GM21717 (cell line): ENCODE data around the gene UTP20.

ENCODE experiments used
- ATAC-seq: cut with Tn5 transposase; IDR thresholded peaks from one replicate; pipeline ENCODE4 v1.9.1; 2021; ENCODE audit warnings: mild to moderate bottlenecking, moderate library complexity; ENCODE audit not compliant: unreplicated experiment

UTP20 gene

GRCh38 chr12:101280006-101280505, at the start of gene UTP20:
Gene UTP20 (plus strand): TSS chr12:101280105. CDS start chr12:101280283, 178 bp downstream.
- ATAC-seq: peak; percentile 99

GRCh38 chr12:101230547-101230946, 49.4 kb upstream of the UTP20 start:
- ATAC-seq: no peak

GRCh38 chr12:101231636-101232035, 48.3 kb upstream of the UTP20 start:
- no peak for ATAC-seq

GRCh38 chr12:101235686-101236085, 44.2 kb upstream of the UTP20 start:
- ATAC-seq: no peak

- ATAC-seq: no peak
These were observed 41.6 kb upstream of the UTP20 start for GRCh38 chr12:101238306-101238705.

- ATAC-seq: no peak
These were observed 41.0 kb upstream of the UTP20 start for GRCh38 chr12:101238800-101239329.

GRCh38 chr12:101243074-101243473, 36.8 kb upstream of the UTP20 start:
- ATAC-seq: no peak

- no peak for ATAC-seq
These were observed 36.3 kb upstream of the UTP20 start for GRCh38 chr12:101243616-101244015.

GRCh38 chr12:101256266-101256665, 23.6 kb upstream of the UTP20 start:
- ATAC-seq: no peak

- no peak for ATAC-seq
These were observed 22.5 kb upstream of the UTP20 start for GRCh38 chr12:101257357-101257756.

- no peak for ATAC-seq
These were observed 12.8 kb upstream of the UTP20 start for GRCh38 chr12:101267111-101267510.

GRCh38 chr12:101276433-101276832, 3.5 kb upstream of the UTP20 start:
- no peak for ATAC-seq

GRCh38 chr12:101277443-101277842, 2.5 kb upstream of the UTP20 start:
- ATAC-seq: no peak

GRCh38 chr12:101287357-101287756, 7.5 kb downstream of the UTP20 start:
- ATAC-seq: no peak

GRCh38 chr12:101297661-101298060, 17.8 kb downstream of the UTP20 start:
- ATAC-seq: no peak

- ATAC-seq: no peak
These were observed 18.5 kb downstream of the UTP20 start for GRCh38 chr12:101298426-101298825.

- no peak for ATAC-seq
These were observed 19.4 kb downstream of the UTP20 start for GRCh38 chr12:101299346-101299745.

- ATAC-seq: no peak
These were observed 20.0 kb downstream of the UTP20 start for GRCh38 chr12:101299931-101300330.

- ATAC-seq: no peak
These were observed 22.8 kb downstream of the UTP20 start for GRCh38 chr12:101302741-101303140.

GRCh38 chr12:101305226-101305779, 25.4 kb downstream of the UTP20 start:
- no peak for ATAC-seq

- no peak for ATAC-seq
These were observed 25.9 kb downstream of the UTP20 start for GRCh38 chr12:101305794-101306193.

- no peak for ATAC-seq
These were observed 42.6 kb downstream of the UTP20 start for GRCh38 chr12:101322480-101322879.

- ATAC-seq: no peak
These were observed 43.4 kb downstream of the UTP20 start for GRCh38 chr12:101323255-101323654.
